PC-9 (cell line): Measurements from ENCODE around the gene PTP4A1. TPM values are rescaled to one million over a fixed set of nuclear protein-coding genes. Genes with fewer than 3 reads are reported as not detected.

Experiments used
- BruUV-seq: library from RNA; stranded (reverse); fragments of 400-500 nt; replicated peaks from 2 replicates; lab custom pipeline; 2021; lab: Mats Ljungman, UMichigan
- CTCF ChIA-PET: fragments of 300-600 bp; sonication (Branson Sonifier 250); formaldehyde crosslinking; loops from one replicate; lab custom pipeline; 2022; ENCODE audit warnings: antibody characterized with exemption; lab: Charles Lee
- POLR2A ChIA-PET: fragments of 300-600 bp; sonication (Branson Sonifier 250); formaldehyde crosslinking; loops from one replicate; lab custom pipeline; 2022; ENCODE audit warnings: antibody characterized with exemption; ENCODE audit not compliant: unreplicated experiment; lab: Charles Lee
- DNase-seq, 2 experiments: peaks; one replicate each; pipeline versions ENCODE4 v3.0.0 to v3.0.0-alpha.2; 2015 to 2022; ENCODE audit warnings: mixed read lengths in 1 of 2
- H2AFZ ChIP-seq: fragments of 200-600 bp; sonication (generic); 2 replicates; pipeline ENCODE4 v1.8.1; 2017; ENCODE audit warnings: antibody characterized with exemption
- H3F3A ChIP-seq: fragments of 200-600 bp; sonication (generic); 2 replicates; pipeline ENCODE4 v1.8.1; 2017; ENCODE audit warnings: antibody characterized with exemption, mild to moderate bottlenecking, low read depth; ENCODE audit not compliant: insufficient read depth
- H3K27ac ChIP-seq: fragments of 200-600 bp; sonication (generic); 2 replicates; pipeline ENCODE4 v1.6.1; 2016; ENCODE audit warnings: mixed run types
- H3K27me3 ChIP-seq: fragments of 200-600 bp; sonication (generic); 2 replicates; pipeline ENCODE4 v1.6.1; 2016; ENCODE audit warnings: low read depth, mixed run types; ENCODE audit not compliant: insufficient read depth
- H3K36me3 ChIP-seq: fragments of 200-600 bp; sonication (generic); 2 replicates; pipeline ENCODE4 v1.6.1; 2016; ENCODE audit warnings: low read depth, mixed run types
- H3K4me1 ChIP-seq: fragments of 200-600 bp; sonication (generic); replicated peaks from 2 replicates; pipeline ENCODE4 v1.6.1; 2016; ENCODE audit warnings: mixed run types; ENCODE audit not compliant: insufficient read depth
- H3K4me2 ChIP-seq: fragments of 200-600 bp; sonication (generic); 2 replicates; pipeline ENCODE4 v1.6.1; 2017; ENCODE audit warnings: mixed run types
- H3K4me3 ChIP-seq: fragments of 200-600 bp; sonication (generic); 2 replicates; pipeline ENCODE4 v1.6.1; 2016; ENCODE audit warnings: mixed run types
- H3K79me2 ChIP-seq: fragments of 200-600 bp; sonication (generic); 2 replicates; pipeline ENCODE4 v1.6.1; 2017; ENCODE audit warnings: low read depth, mixed run types
- H3K9me2 ChIP-seq: fragments of 200-600 bp; sonication (generic); 2 replicates; pipeline ENCODE4 v1.8.1; 2017; ENCODE audit warnings: mild to moderate bottlenecking; ENCODE audit not compliant: insufficient read depth
- H3K9me3 ChIP-seq: fragments of 200-600 bp; sonication (generic); 2 replicates; pipeline ENCODE4 v1.8.1; 2016; ENCODE audit warnings: low read depth; ENCODE audit not compliant: insufficient read depth
- H4K20me1 ChIP-seq: fragments of 200-600 bp; sonication (generic); 2 replicates; pipeline ENCODE4 v1.8.1; 2017; ENCODE audit not compliant: insufficient read depth
- EZH2 ChIP-seq: fragments of 200-600 bp; sonication (generic); IDR thresholded peaks from 2 replicates; pipeline ENCODE4 v1.8.0; 2017; ENCODE audit warnings: antibody characterized with exemption, low read depth
- intact Hi-C: fragments of 100-400 bp; cut with micrococcal nuclease; formaldehyde crosslinking; loops from one replicate; pipeline ENCODE4 v1.10.0; 2022; ENCODE audit not compliant: unreplicated experiment
- total RNA-seq: library from RNA; stranded (reverse); gene quantifications from 2 replicates; pipeline ENCODE4 v1.2.3, GENCODE V29; 2021
- TF ChIP-seq, protein P1 (sequence below): fragments of 200-600 bp; sonication (generic); conservative IDR thresholded peaks from 2 replicates; pipeline ENCODE4 v1.6.1; 2017; ENCODE audit warnings: mixed run types, antibody characterized with exemption, mild to moderate bottlenecking, moderate library complexity

Gene PTP4A1
- total RNA-seq, 1 experiment from 2014 or later = 63.8 TPM

GRCh38 chr6:63609231-63609630 is 37.0 kb downstream of the PTP4A1 start:
- CTCF ChIA-PET = no interaction called here
- POLR2A ChIA-PET = no interaction called here

DNA sequence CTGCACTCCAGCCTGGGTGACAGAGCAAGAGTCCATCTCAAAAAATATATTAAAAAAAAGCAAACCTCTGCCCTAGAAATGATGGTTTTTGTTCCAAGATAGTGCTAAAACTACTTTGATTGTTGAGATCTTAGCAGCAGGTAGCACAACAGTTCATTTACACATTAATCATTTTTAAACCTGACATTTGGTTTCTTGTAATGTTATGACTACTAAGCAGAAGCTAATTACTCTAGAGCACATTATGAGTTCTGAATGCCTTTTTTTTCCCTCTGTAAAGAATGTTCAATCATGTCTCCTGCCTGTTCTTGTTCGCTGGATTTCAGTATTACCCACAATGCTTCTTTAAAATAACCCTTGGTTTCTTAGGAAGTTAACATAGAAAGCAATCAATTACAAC is 38.7 kb downstream of the PTP4A1 start:
- TF ChIP-seq, protein P1, sequence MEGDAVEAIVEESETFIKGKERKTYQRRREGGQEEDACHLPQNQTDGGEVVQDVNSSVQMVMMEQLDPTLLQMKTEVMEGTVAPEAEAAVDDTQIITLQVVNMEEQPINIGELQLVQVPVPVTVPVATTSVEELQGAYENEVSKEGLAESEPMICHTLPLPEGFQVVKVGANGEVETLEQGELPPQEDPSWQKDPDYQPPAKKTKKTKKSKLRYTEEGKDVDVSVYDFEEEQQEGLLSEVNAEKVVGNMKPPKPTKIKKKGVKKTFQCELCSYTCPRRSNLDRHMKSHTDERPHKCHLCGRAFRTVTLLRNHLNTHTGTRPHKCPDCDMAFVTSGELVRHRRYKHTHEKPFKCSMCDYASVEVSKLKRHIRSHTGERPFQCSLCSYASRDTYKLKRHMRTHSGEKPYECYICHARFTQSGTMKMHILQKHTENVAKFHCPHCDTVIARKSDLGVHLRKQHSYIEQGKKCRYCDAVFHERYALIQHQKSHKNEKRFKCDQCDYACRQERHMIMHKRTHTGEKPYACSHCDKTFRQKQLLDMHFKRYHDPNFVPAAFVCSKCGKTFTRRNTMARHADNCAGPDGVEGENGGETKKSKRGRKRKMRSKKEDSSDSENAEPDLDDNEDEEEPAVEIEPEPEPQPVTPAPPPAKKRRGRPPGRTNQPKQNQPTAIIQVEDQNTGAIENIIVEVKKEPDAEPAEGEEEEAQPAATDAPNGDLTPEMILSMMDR = no peak
- no peak for TF ChIP-seq EZH2
- H3K9me2 ChIP-seq = no peaks in the 10 kb centered on the region
- H3K9me3 ChIP-seq = no peaks in the 10 kb centered on the region
- 0 out of 2 replicates have a peak, but pooled peaks cover 4% of the 10 kb centered on the region for H3F3A ChIP-seq
- BruUV-seq = no TSS peak
- intact Hi-C loops = no loop called here
- no peaks in the 10 kb centered on the region for H3K36me3 ChIP-seq
- H3K4me1 ChIP-seq = no peaks in the 10 kb centered on the region
- no peaks in the 10 kb centered on the region for H3K79me2 ChIP-seq
- no peaks in the 10 kb centered on the region for H3K27me3 ChIP-seq
- ChIA-PET CTCF (no interaction called here), POLR2A (no interaction called here)
- H3K27ac ChIP-seq = no peak overlapping the region
- H3K4me2 ChIP-seq = no peak overlapping the region
- no peak overlapping the region for H2AFZ ChIP-seq
- no peak overlapping the region for H3K4me3 ChIP-seq
- DNase-seq = no peak
- H4K20me1 ChIP-seq = no peaks in the 10 kb centered on the region

More at GRCh38 chr6:63609231-63609630, 37.0 kb downstream of the PTP4A1 start:
- Histone ChIP-seq H3K27ac (no peak overlapping the region), H3K27me3 (no peaks in the 10 kb centered on the region), H3K79me2 (no peaks in the 10 kb centered on the region), H3K9me3 (no peaks in the 10 kb centered on the region), H3K4me1 (no peaks in the 10 kb centered on the region), H3K4me3 (no peak overlapping the region), H3K9me2 (no peaks in the 10 kb centered on the region), H3K4me2 (no peak overlapping the region), H2AFZ (no peak overlapping the region), H3K36me3 (no peaks in the 10 kb centered on the region), H4K20me1 (no peaks in the 10 kb centered on the region), H3F3A (0 out of 2 replicates have a peak, but pooled peaks cover 4% of the 10 kb centered on the region)
- no TSS peak for BruUV-seq
- DNase-seq = no peak
- TF ChIP-seq, protein P1 = no peak
- no peak for TF ChIP-seq EZH2
- intact Hi-C loops = no loop called here

DNA sequence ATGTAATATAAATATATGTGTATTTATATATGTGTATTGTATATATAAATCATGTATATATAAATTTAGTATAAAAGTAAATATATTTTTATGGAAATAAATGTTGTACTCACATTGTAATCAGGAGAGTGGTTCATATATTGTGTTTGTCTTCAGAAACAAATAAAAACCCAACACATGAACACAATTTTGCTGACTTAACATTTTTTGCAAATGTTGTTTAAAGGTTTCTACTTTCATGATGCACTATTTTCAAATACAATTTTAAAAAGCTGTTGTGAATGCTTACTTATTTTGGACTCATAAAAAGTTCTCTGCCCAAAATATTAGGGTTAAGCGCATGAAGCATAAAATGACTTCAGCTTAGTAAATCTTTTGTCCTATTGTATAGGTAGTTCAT is 39.3 kb downstream of the PTP4A1 start:
- no peak overlapping the region for H3K27ac ChIP-seq
- no TSS peak for BruUV-seq
- no peak overlapping the region for H3K4me3 ChIP-seq
- H3K4me2 ChIP-seq = no peak overlapping the region
- intact Hi-C loops = no loop called here
- CTCF ChIA-PET = no interaction called here
- H3K9me2 ChIP-seq = no peaks in the 10 kb centered on the region
- no peak overlapping the region for H2AFZ ChIP-seq
- H3K27me3 ChIP-seq = no peaks in the 10 kb centered on the region
- POLR2A ChIA-PET = no interaction called here
- H4K20me1 ChIP-seq = no peaks in the 10 kb centered on the region
- no peaks in the 10 kb centered on the region for H3K9me3 ChIP-seq
- no peaks in the 10 kb centered on the region for H3K4me1 ChIP-seq
- no peaks in the 10 kb centered on the region for H3K79me2 ChIP-seq
- no peak for DNase-seq
- H3F3A ChIP-seq = 0 out of 2 replicates have a peak, but pooled peaks cover 4% of the 10 kb centered on the region
- no peak for TF ChIP-seq EZH2
- TF ChIP-seq, protein P1 = no peak
- no peaks in the 10 kb centered on the region for H3K36me3 ChIP-seq
